GM23338 (cell line): ENCODE results near the gene GPR39.

Experiments used
- CTCF ChIP-seq, 2 experiments: fragments of 200-600 bp in 1 of 2; sonication (generic) in 1 of 2; conservative IDR thresholded peaks; 2 replicates each; pipeline versions ENCODE4 v1.5.1 to v1.6.1; 2016 to 2017; ENCODE audit warnings: antibody characterized with exemption in 2 of 2, low read depth in 2 of 2, mild to moderate bottlenecking in 2 of 2, moderate library complexity in 1 of 2
- REST ChIP-seq: IDR thresholded peaks from one replicate; pipeline ENCODE4 v1.6.1; 2018; ENCODE audit warnings: antibody characterized with exemption; ENCODE audit not compliant: unreplicated experiment

- TF ChIP-seq CTCF (conservative IDR thresholded peaks at IDR 0.05; ENCODE audit: low read depth in 2 of 2), result peak in 1 of 2 experiments; percentile 38; a peak in 2 of 4 replicates
- no peak for TF ChIP-seq REST
Measured at GRCh38 chr2:132584976-132585817, 168.6 kb downstream of the GPR39 start.
